HG03103 (cell line): ENCODE measurements around the gene MICAL2.

Experiments
- ATAC-seq: cut with Tn5 transposase; IDR thresholded peaks from one replicate; pipeline ENCODE4 v1.9.1; 2021; ENCODE audit warnings: low read depth; ENCODE audit not compliant: unreplicated experiment

MICAL2 gene

GRCh38 chr11:12110201-12110713, at the start of gene MICAL2:
Gene MICAL2, plus strand, starts transcription at chr11:12110590. Its CDS starts 51,566 bp downstream, at chr11:12162156.
- ATAC-seq: peak; percentile 96

- ATAC-seq: no peak
Observed at GRCh38 chr11:12061851-12062560, 48.4 kb upstream of the MICAL2 start.

GRCh38 chr11:12063251-12063650, 47.1 kb upstream of the MICAL2 start:
- no peak for ATAC-seq

- no peak for ATAC-seq
Observed at GRCh38 chr11:12064136-12064953, 46.0 kb upstream of the MICAL2 start.

- ATAC-seq: no peak
Observed at GRCh38 chr11:12064954-12065280, 45.5 kb upstream of the MICAL2 start.

GRCh38 chr11:12066056-12066798, 44.2 kb upstream of the MICAL2 start:
- ATAC-seq: no peak

- no peak for ATAC-seq
Observed at GRCh38 chr11:12066799-12067508, 43.4 kb upstream of the MICAL2 start.

GRCh38 chr11:12067796-12068357, 42.5 kb upstream of the MICAL2 start:
- ATAC-seq: no peak

- no peak for ATAC-seq
Observed at GRCh38 chr11:12069066-12069676, 41.2 kb upstream of the MICAL2 start.

GRCh38 chr11:12070446-12071267, 39.7 kb upstream of the MICAL2 start:
- no peak for ATAC-seq

GRCh38 chr11:12071574-12071973, 38.8 kb upstream of the MICAL2 start:
- no peak for ATAC-seq

- ATAC-seq: no peak
Observed at GRCh38 chr11:12073436-12073835, 37.0 kb upstream of the MICAL2 start.

GRCh38 chr11:12073886-12074285, 36.5 kb upstream of the MICAL2 start:
- ATAC-seq: no peak

GRCh38 chr11:12074529-12075195, 35.7 kb upstream of the MICAL2 start:
- ATAC-seq: no peak

GRCh38 chr11:12075291-12075690, 35.1 kb upstream of the MICAL2 start:
- ATAC-seq: no peak

GRCh38 chr11:12075822-12076821, 34.3 kb upstream of the MICAL2 start:
- ATAC-seq: no peak

- ATAC-seq: no peak
Observed at GRCh38 chr11:12076840-12077534, 33.4 kb upstream of the MICAL2 start.
